ENCODE data around the gene ASCL4.

GRCh38 chr12:107767466-107767865 lies 7.0 kb upstream of the ASCL4 start:
- TF ChIP-seq CTCF (IDR thresholded peaks at IDR 0.05 in 4 of 5, conservative IDR thresholded peaks at IDR 0.05 in 1 of 5) (no peak), POLR2A (IDR thresholded peaks at IDR 0.05) (no peak)
